GM12878 (cell line): ENCODE measurements around the gene ARHGEF10L.

Experiments
- NR2C2 ChIP-seq: IDR thresholded peaks from 2 replicates; pipeline ENCODE4 v1.6.1; 2011; ENCODE audit warnings: borderline replicate concordance, low read depth; ENCODE audit not compliant: control insufficient read depth, insufficient read length
- POLR2A ChIP-seq: IDR thresholded peaks from 2 replicates; pipeline ENCODE4 v1.6.1; 2011; ENCODE audit warnings: low read depth, mild to moderate bottlenecking, low read length

DNA sequence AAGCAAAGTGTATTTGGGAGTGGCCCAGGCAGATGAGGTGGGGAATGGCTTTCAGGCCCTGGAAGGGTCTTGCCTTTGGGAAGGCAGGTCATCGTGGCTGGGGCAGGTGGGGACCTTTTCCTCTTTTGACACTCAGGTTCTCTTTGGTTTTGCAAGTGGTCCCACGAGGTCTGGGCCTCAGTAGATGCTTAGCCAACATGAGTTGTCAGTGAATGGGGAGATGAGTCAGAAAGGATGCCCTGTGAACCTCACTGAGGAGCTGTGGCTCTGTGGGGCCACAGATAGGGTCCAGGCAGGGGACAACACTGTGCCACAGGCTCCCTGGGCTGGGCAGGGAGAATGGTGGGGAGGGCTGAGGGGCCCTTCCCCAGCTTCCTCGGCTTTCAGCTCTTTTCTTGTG is 19.0 kb downstream of the ARHGEF10L start:
- TF ChIP-seq POLR2A, result no peak
- no peak for TF ChIP-seq NR2C2
